Panc1 (cell line): ENCODE data around the gene GCN1.

Experiments
- CTCF ChIP-seq: fragments of 450-650 bp; IDR thresholded peaks from 2 replicates; pipeline ENCODE4 v1.5.1; 2017; ENCODE audit warnings: mild to moderate bottlenecking
- POLR2AphosphoS5 ChIP-seq: IDR thresholded peaks from 2 replicates; pipeline ENCODE4 v1.6.1; 2012; ENCODE audit warnings: mild to moderate bottlenecking, low read depth, low read length, moderate library complexity
- REST ChIP-seq, 2 experiments: IDR thresholded peaks; 2 replicates each; pipeline ENCODE4 v1.6.1; 2011 to 2012; ENCODE audit warnings: low read depth in 2 of 2, control low read depth in 1 of 2, low read length in 1 of 2, mild to moderate bottlenecking in 1 of 2, moderate library complexity in 1 of 2; ENCODE audit not compliant: insufficient read depth in 1 of 2
- SIN3A ChIP-seq: IDR thresholded peaks from 2 replicates; pipeline ENCODE4 v1.6.1; 2012; ENCODE audit warnings: low read depth, mild to moderate bottlenecking, low read length, moderate library complexity, borderline replicate concordance; ENCODE audit not compliant: insufficient read depth

GRCh38 chr12:120190386-120190785 is 4.1 kb downstream of the GCN1 start:
- no peak for TF ChIP-seq CTCF
- TF ChIP-seq POLR2AphosphoS5, result no peak
- no peak for TF ChIP-seq REST (IDR thresholded peaks at IDR 0.05; ENCODE audit: insufficient read depth in 1 of 2, low read depth in 2 of 2, low read length in 1 of 2)
- no peak for TF ChIP-seq SIN3A
